HFFc6 (cell line): ENCODE data around the gene EXOC3L1. TPM values are rescaled to one million over a fixed set of nuclear protein-coding genes. Genes with fewer than 3 reads are reported as not detected.

Experiments used
- DNase-seq: peaks from one replicate; pipeline ENCODE4 v3.0.0-alpha.2; 2018
- H3K27ac Mint-ChIP-seq: 2 replicates; pipeline ENCODE4 v1.8.0; 2020; ENCODE audit warnings: mild to moderate bottlenecking, mixed read lengths
- H3K27me3 Mint-ChIP-seq: 2 replicates; pipeline ENCODE4 v1.8.0; 2021; ENCODE audit warnings: mild to moderate bottlenecking, moderate library complexity, mixed read lengths; ENCODE audit not compliant: insufficient read depth
- H3K36me3 Mint-ChIP-seq: 2 replicates; pipeline ENCODE4 v1.8.0; 2021; ENCODE audit warnings: low read depth, mixed read lengths
- H3K4me1 Mint-ChIP-seq: 2 replicates; pipeline ENCODE4 v1.8.0; 2020; ENCODE audit warnings: low read depth, mixed read lengths
- H3K4me3 Mint-ChIP-seq: 2 replicates; pipeline ENCODE4 v1.8.0; 2020; ENCODE audit warnings: mild to moderate bottlenecking, moderate library complexity, mixed read lengths
- H3K9me3 Mint-ChIP-seq: 2 replicates; pipeline ENCODE4 v1.8.0; 2020; ENCODE audit warnings: mild to moderate bottlenecking, mixed read lengths
- total RNA-seq, 6 experiments: library from RNA; stranded (reverse); fragmentation: NEBNext Ultra II Directional; extraction: Animal tissue kit (Norgen Biotek cat#: 25700); gene quantifications; 2 replicates in 1 of 6; 3 replicates in 5 of 6; pipeline ENCODE4 v1.2.3, GENCODE V29; 2021
- TF ChIP-seq, protein P1 (sequence below): fragments of 200-600 bp; sonication (generic); IDR thresholded peaks from 2 replicates; pipeline ENCODE4 v1.5.0; 2021; ENCODE audit warnings: antibody characterized with exemption, mild to moderate bottlenecking

The EXOC3L1 gene
- total RNA-seq, 6 experiments from 2014 or later: 0.18 TPM; not detected in 5

DNA sequence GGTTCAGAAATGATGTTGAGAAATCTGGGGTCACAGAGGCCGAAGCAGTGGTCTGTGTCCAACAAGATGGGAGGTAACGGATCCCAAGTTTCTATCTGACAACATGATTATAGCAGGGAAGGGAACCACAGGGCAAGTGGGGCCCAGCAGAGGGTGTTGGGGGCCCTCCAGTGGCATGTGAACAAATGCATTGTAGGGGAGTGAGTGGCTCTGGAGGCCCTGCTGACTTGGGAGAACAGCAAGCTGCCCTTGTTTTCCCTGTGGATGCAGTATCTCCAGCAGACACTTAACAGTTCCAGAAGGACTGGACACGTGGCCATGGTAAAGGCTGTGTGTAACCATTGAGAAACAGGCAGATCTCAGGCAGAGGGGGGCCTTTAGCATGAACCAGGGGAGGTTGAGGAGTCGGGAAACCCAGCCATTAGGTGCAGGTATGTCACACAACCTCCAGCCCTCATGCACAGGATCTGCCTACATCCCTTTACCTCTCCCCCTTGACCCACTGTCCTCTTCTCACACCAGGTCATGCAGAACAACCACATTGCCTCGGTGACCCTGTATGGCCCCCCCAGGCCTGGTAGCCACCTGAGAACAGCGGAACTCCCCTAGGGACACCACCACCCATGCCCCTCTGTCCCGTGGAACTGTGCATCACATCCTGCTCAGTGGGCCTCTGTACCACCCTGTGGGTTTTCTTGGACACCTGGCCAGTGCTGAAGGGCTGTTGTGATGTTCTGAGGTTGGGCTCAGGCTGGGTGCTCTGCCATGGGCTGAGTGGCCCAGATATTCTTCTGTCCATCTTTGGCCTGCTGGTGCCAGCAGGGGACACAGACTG is 43.2 kb downstream of the EXOC3L1 start:
- Mint-ChIP-seq H3K36me3 (peaks cover 17% of the 10 kb centered on the region), H3K4me1 (peaks cover 21% of the 10 kb centered on the region)

DNA sequence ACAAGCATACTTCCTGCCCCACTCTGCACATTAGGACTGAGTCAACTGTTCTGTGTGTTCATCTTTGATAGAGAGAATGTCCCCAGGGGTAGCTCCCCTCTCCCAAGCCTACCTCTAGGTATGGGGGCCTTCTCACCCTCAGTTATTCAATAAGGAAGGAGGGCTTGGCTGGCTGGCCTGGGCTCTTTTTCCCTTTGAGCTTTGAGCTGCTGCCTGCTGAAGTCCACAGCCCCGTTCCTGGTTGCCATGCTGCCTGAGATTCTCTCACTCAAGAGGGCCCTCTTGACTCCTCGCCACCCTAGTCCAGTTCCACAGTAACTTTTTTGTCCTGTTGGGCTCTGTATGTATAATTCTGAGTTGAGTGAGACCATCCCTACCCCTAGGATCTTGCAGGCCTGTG is 44.2 kb downstream of the EXOC3L1 start:
- H3K4me1 Mint-ChIP-seq: peaks cover 13% of the 10 kb centered on the region
- H3K36me3 Mint-ChIP-seq: peaks cover 23% of the 10 kb centered on the region
- peak overlapping the region; percentile 28 for H3K27ac Mint-ChIP-seq
- no peak overlapping the region for H3K4me3 Mint-ChIP-seq
- H3K9me3 Mint-ChIP-seq: no peaks in the 10 kb centered on the region
- no peak for DNase-seq
- peaks cover 5% of the 10 kb centered on the region for H3K27me3 Mint-ChIP-seq
- TF ChIP-seq, protein P1, sequence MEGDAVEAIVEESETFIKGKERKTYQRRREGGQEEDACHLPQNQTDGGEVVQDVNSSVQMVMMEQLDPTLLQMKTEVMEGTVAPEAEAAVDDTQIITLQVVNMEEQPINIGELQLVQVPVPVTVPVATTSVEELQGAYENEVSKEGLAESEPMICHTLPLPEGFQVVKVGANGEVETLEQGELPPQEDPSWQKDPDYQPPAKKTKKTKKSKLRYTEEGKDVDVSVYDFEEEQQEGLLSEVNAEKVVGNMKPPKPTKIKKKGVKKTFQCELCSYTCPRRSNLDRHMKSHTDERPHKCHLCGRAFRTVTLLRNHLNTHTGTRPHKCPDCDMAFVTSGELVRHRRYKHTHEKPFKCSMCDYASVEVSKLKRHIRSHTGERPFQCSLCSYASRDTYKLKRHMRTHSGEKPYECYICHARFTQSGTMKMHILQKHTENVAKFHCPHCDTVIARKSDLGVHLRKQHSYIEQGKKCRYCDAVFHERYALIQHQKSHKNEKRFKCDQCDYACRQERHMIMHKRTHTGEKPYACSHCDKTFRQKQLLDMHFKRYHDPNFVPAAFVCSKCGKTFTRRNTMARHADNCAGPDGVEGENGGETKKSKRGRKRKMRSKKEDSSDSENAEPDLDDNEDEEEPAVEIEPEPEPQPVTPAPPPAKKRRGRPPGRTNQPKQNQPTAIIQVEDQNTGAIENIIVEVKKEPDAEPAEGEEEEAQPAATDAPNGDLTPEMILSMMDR: no peak

More for the DNA sequence above, 43.2 kb downstream of the EXOC3L1 start:
- no peak for DNase-seq
- Mint-ChIP-seq H3K4me3 (no peak overlapping the region), H3K27ac (peak overlapping the region; percentile 20; the same call in 1 of the 2 replicates), H3K27me3 (peaks cover 5% of the 10 kb centered on the region), H3K9me3 (no peaks in the 10 kb centered on the region)
- TF ChIP-seq, protein P1: peak; percentile 21; the same call in 1 of the 2 replicates

DNA sequence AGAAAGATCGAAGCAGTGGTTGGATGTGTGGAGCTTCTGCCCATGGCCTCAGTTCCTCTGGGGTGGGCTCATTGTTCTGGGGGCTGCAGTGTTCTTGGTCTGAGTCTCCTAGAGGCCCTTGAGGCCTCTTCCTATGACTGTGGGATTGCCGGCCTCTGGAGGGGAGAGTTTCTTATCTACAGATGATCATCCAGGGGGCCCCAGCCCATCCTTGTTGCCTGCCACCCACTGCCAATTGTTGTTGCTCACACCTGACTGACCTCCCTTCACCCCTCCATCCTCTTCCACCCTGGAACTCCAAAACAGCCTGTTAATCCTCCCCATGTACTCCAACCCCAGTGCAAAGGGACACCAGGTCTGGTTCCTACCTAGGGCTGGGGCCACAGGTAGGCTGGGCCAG is 45.0 kb downstream of the EXOC3L1 start:
- DNase-seq: no peak
- H3K4me1 Mint-ChIP-seq: peaks cover 13% of the 10 kb centered on the region
- TF ChIP-seq, protein P1: no peak
- H3K4me3 Mint-ChIP-seq: no peak overlapping the region
- no peaks in the 10 kb centered on the region for H3K9me3 Mint-ChIP-seq
- peaks cover 28% of the 10 kb centered on the region for H3K36me3 Mint-ChIP-seq
- H3K27me3 Mint-ChIP-seq: peaks cover 5% of the 10 kb centered on the region
- no peak overlapping the region for H3K27ac Mint-ChIP-seq

DNA sequence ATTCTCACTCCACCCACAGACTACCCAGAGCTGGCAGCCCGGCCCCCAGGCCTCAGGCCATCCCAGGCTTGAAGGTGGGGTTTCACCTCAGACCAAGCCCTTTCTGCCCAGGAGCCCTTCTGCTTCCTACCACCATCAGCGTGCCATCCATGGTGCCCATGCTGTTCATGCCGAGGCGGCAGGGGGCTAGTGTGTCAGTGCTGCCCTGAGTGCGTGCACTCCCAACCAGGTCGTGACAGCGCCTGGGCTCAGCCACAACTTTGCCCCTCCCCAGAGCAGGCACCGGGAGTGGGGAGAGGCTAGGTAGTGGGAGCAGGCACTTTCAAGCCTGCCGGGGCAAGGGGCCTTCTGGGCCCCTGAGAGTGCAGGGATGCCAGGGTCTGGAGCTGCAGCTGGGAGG is 47.6 kb downstream of the EXOC3L1 start:
- H3K36me3 Mint-ChIP-seq: peaks cover 20% of the 10 kb centered on the region
- H3K4me3 Mint-ChIP-seq: no peak overlapping the region
- H3K27ac Mint-ChIP-seq: no peak overlapping the region
- peaks cover 2% of the 10 kb centered on the region for H3K27me3 Mint-ChIP-seq
- TF ChIP-seq, protein P1: no peak
- DNase-seq: no peak
- no peaks in the 10 kb centered on the region for H3K9me3 Mint-ChIP-seq
- H3K4me1 Mint-ChIP-seq: no peaks in the 10 kb centered on the region

DNA sequence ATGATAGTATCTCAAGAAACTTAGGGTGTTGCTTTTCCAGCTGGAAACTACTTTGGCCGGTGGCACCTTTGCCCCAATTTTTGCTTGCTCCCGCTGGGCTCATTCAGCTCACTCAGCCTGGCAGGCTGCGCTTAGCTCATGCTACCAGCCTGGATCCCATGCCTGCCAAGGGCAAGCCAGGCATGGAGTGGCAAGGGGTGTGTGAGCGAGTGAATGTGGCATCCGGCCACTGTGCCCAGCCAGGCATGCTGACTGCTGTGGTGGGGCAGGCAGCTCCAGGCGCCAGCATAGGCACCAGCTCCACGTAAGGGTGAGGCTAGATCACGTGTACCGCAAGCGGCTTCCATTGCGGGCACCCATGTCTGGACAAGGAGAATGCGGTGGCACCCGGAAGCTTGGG is 48.5 kb downstream of the EXOC3L1 start:
- Mint-ChIP-seq H3K4me1 (no peaks in the 10 kb centered on the region), H3K4me3 (no peak overlapping the region), H3K27me3 (peaks cover 2% of the 10 kb centered on the region), H3K27ac (no peak overlapping the region), H3K9me3 (no peaks in the 10 kb centered on the region), H3K36me3 (peaks cover 20% of the 10 kb centered on the region)
- no peak for DNase-seq
- TF ChIP-seq, protein P1: no peak
